ENCODE measurements around the gene YTHDC1.

GRCh38 chr4:68368691-68369131, 18.8 kb upstream of the YTHDC1 start:
- TF ChIP-seq, protein P1, sequence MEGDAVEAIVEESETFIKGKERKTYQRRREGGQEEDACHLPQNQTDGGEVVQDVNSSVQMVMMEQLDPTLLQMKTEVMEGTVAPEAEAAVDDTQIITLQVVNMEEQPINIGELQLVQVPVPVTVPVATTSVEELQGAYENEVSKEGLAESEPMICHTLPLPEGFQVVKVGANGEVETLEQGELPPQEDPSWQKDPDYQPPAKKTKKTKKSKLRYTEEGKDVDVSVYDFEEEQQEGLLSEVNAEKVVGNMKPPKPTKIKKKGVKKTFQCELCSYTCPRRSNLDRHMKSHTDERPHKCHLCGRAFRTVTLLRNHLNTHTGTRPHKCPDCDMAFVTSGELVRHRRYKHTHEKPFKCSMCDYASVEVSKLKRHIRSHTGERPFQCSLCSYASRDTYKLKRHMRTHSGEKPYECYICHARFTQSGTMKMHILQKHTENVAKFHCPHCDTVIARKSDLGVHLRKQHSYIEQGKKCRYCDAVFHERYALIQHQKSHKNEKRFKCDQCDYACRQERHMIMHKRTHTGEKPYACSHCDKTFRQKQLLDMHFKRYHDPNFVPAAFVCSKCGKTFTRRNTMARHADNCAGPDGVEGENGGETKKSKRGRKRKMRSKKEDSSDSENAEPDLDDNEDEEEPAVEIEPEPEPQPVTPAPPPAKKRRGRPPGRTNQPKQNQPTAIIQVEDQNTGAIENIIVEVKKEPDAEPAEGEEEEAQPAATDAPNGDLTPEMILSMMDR (IDR thresholded peaks at IDR 0.05), result no peak
- TF ChIP-seq POLR2A (IDR thresholded peaks at IDR 0.05) (no peak), POLR2AphosphoS5 (IDR thresholded peaks at IDR 0.05) (no peak)
